Duodenal mucosa (tissue), 2 donors: Measurements from ENCODE around the gene SLC9A9.

Experiments used
- H3K27ac ChIP-seq: one replicate; pipeline ENCODE4 v1.7.0; 2013; ENCODE audit warnings: low read depth, low read length
- H3K27me3 ChIP-seq, 2 donors: one replicate each; pipeline ENCODE4 v1.7.0; 2013; ENCODE audit warnings: low read length in 2 of 2, control low read depth in 1 of 2; ENCODE audit not compliant: insufficient read depth in 2 of 2, control insufficient read depth in 1 of 2
- H3K36me3 ChIP-seq, 2 donors: one replicate each; pipeline ENCODE4 v1.7.0; 2013; ENCODE audit warnings: low read length in 2 of 2, control low read depth in 1 of 2; ENCODE audit not compliant: insufficient read depth in 2 of 2, control insufficient read depth in 1 of 2
- H3K4me1 ChIP-seq, 2 donors: one replicate each; pipeline ENCODE4 v1.7.0; 2013; ENCODE audit warnings: low read length in 2 of 2, control low read depth in 1 of 2; ENCODE audit not compliant: insufficient read depth in 2 of 2, control insufficient read depth in 1 of 2
- H3K4me3 ChIP-seq, 2 donors: one replicate each; pipeline ENCODE4 v1.7.0; 2013; ENCODE audit warnings: low read length in 2 of 2, low read depth in 1 of 2
- H3K9ac ChIP-seq, 2 donors: one replicate each; pipeline ENCODE4 v1.7.0; 2013; ENCODE audit warnings: low read length in 2 of 2, low read depth in 1 of 2
- H3K9me3 ChIP-seq, 2 donors: one replicate each; pipeline ENCODE4 v1.7.0; 2013; ENCODE audit warnings: low read length in 2 of 2, control low read depth in 1 of 2; ENCODE audit not compliant: control insufficient read depth in 1 of 2

The SLC9A9 gene

GRCh38 chr3:143619231-143619630 is 229.0 kb downstream of the SLC9A9 start:
- H3K4me3 ChIP-seq, result no peak overlapping the region
- H3K27me3 ChIP-seq, result no peaks in the 10 kb centered on the region
- no peak overlapping the region for H3K9ac ChIP-seq
- no peaks in the 10 kb centered on the region for H3K36me3 ChIP-seq
- no peaks in the 10 kb centered on the region for H3K4me1 ChIP-seq
- H3K27ac ChIP-seq, result no peak overlapping the region
- H3K9me3 ChIP-seq, result no peaks in the 10 kb centered on the region

DNA sequence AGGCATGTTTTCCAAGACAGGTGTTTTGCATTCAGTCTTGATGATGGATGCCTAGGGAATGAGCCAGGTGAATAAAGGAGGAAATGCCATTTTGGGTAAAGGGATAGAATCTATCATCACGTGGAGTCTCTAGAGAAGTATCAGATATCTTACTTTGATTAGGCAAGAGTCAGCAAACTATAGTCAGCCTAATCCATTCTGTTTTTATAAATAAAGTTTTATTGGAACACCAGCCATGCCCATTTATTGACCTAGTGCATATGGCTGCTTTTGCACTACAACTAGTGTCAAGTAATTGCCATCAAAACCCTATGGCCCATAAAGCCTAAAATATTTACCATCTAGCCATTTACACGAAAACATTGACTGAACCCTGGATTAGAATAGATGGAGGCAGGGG is 231.2 kb downstream of the SLC9A9 start:
- H3K4me3 ChIP-seq, result no peak overlapping the region
- H3K27ac ChIP-seq, result no peak overlapping the region
- H3K4me1 ChIP-seq, result no peaks in the 10 kb centered on the region
- no peaks in the 10 kb centered on the region for H3K27me3 ChIP-seq
- H3K36me3 ChIP-seq, result no peaks in the 10 kb centered on the region
- H3K9me3 ChIP-seq, result no peaks in the 10 kb centered on the region
- no peak overlapping the region for H3K9ac ChIP-seq

DNA sequence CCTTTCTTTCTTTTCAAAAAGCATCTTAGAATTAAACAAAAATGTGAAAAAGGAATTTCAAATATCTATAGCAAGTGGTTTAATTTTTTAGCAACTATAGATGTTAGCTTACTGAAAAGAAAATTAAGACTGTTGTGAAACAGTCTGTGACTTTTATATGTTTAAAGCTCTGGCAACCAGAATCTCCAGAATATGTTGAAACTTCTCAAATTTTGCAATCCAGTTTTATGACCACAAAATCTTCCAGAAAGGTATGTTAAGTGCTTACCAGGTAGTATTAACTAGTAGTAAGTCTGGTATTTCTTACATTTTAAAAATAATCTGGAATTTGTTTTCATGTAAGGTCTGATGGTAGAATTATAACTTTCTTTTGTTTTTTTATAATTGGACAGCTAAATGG is 235.0 kb downstream of the SLC9A9 start:
- Histone ChIP-seq H3K4me3 (no peak overlapping the region), H3K9me3 (no peaks in the 10 kb centered on the region), H3K27me3 (no peaks in the 10 kb centered on the region), H3K27ac (no peak overlapping the region), H3K4me1 (no peaks in the 10 kb centered on the region), H3K36me3 (no peaks in the 10 kb centered on the region), H3K9ac (no peak overlapping the region)

DNA sequence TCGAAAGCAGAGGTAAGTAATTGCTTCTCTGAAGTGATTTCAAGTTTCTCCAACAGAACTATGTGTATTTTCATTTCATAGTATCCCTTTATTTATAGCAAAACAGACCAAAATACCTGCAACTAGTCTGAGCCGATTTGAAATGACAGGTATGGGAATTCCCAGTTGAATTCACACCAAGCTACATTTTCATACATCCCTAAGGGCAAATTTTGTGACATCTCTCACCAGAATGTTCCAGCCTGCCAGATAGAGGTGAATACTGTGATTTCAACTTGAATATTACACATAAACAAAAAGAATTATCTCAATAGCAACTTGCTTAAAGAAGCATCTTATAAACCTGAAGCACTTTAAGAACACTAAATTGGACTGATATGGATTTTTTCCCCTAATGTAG is 235.7 kb downstream of the SLC9A9 start:
- Histone ChIP-seq H3K36me3 (no peaks in the 10 kb centered on the region), H3K27me3 (no peaks in the 10 kb centered on the region), H3K9me3 (no peaks in the 10 kb centered on the region), H3K27ac (no peak overlapping the region), H3K4me1 (no peaks in the 10 kb centered on the region), H3K4me3 (no peak overlapping the region), H3K9ac (no peak overlapping the region)

GRCh38 chr3:143608966-143609365 is 239.3 kb downstream of the SLC9A9 start:
- no peaks in the 10 kb centered on the region for H3K27me3 ChIP-seq
- H3K4me1 ChIP-seq, result no peaks in the 10 kb centered on the region
- no peaks in the 10 kb centered on the region for H3K9me3 ChIP-seq
- H3K27ac ChIP-seq, result no peak overlapping the region
- no peak overlapping the region for H3K4me3 ChIP-seq
- H3K9ac ChIP-seq, result no peak overlapping the region
- no peaks in the 10 kb centered on the region for H3K36me3 ChIP-seq

DNA sequence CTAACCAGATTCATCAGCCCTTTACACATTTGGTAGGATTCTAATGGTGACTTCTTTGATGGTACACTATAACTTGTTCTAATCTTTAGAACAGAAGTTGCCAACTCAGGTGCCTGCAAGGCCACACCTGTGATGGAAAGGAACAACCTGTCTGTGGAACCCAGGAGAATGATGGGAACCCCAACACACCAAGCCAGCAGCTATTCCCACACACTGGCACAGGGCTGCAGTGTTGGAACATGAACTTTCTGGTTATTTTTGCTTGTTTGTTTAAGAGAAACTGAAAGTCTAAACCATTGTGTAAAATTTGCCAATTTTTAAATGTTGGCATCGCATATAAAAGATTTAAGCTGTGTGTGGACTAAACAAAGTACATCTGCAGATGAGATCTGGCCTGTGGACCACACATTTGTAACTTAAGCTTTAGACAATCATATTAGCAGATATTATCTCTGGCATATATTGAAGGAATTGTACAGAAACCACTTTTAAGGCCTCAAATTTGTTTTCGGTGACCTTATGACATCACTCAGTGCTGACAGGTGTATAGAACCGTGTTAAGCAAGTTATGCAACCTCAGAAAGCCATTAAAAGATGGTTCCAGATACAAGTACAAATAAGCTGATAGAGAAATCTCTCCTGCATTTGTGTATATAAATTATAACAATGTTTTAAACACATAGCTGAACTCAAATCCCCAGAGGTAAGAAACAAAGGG is 242.9 kb downstream of the SLC9A9 start:
- no peaks in the 10 kb centered on the region for H3K9me3 ChIP-seq
- no peak overlapping the region for H3K9ac ChIP-seq
- H3K27me3 ChIP-seq, result no peaks in the 10 kb centered on the region
- H3K4me3 ChIP-seq, result no peak overlapping the region
- no peak overlapping the region for H3K27ac ChIP-seq
- H3K36me3 ChIP-seq, result no peaks in the 10 kb centered on the region
- H3K4me1 ChIP-seq, result no peaks in the 10 kb centered on the region

- Histone ChIP-seq H3K9me3 (no peaks in the 10 kb centered on the region), H3K4me1 (no peaks in the 10 kb centered on the region), H3K27ac (no peak overlapping the region), H3K27me3 (no peaks in the 10 kb centered on the region), H3K4me3 (no peak overlapping the region), H3K9ac (no peak overlapping the region), H3K36me3 (no peaks in the 10 kb centered on the region)
These were observed 243.7 kb downstream of the SLC9A9 start for GRCh38 chr3:143604402-143605185.

- H3K4me1 ChIP-seq, result no peaks in the 10 kb centered on the region
- no peaks in the 10 kb centered on the region for H3K27me3 ChIP-seq
- no peak overlapping the region for H3K4me3 ChIP-seq
- no peak overlapping the region for H3K9ac ChIP-seq
- H3K27ac ChIP-seq, result no peak overlapping the region
- H3K36me3 ChIP-seq, result no peaks in the 10 kb centered on the region
- H3K9me3 ChIP-seq, result no peaks in the 10 kb centered on the region
These were observed 244.5 kb downstream of the SLC9A9 start for GRCh38 chr3:143603774-143604173.

GRCh38 chr3:143601723-143602484 is 246.4 kb downstream of the SLC9A9 start:
- Histone ChIP-seq H3K9me3 (no peaks in the 10 kb centered on the region), H3K9ac (no peak overlapping the region), H3K4me1 (no peaks in the 10 kb centered on the region), H3K27ac (no peak overlapping the region), H3K27me3 (no peaks in the 10 kb centered on the region), H3K36me3 (no peaks in the 10 kb centered on the region), H3K4me3 (no peak overlapping the region)
